T-helper 1 cell treated with Interleukin-12 subunit alpha and Interleukin-12 subunit beta and Interleukin-4 antibody, amounts not matched to agents 30 μg/mL and 1 μg/mL, for 36 hours (primary cell): ENCODE data around the gene RNF112.

Experiments used
- H3K27ac Mint-ChIP-seq: one replicate; pipeline ENCODE4 v1.8.0; 2021; ENCODE audit warnings: mild to moderate bottlenecking, mixed read lengths
- H3K27me3 Mint-ChIP-seq: one replicate; pipeline ENCODE4 v1.8.0; 2021; ENCODE audit warnings: low read depth, mixed read lengths
- H3K36me3 Mint-ChIP-seq: one replicate; pipeline ENCODE4 v1.8.0; 2021; ENCODE audit warnings: low read depth, mixed read lengths
- H3K4me1 Mint-ChIP-seq: one replicate; pipeline ENCODE4 v1.8.0; 2021; ENCODE audit warnings: low read depth, mixed read lengths
- H3K4me3 Mint-ChIP-seq: one replicate; pipeline ENCODE4 v1.8.0; 2021; ENCODE audit warnings: mild to moderate bottlenecking, moderate library complexity, mixed read lengths
- H3K9me3 Mint-ChIP-seq: one replicate; pipeline ENCODE4 v1.8.0; 2021; ENCODE audit warnings: mixed read lengths

Gene RNF112

DNA sequence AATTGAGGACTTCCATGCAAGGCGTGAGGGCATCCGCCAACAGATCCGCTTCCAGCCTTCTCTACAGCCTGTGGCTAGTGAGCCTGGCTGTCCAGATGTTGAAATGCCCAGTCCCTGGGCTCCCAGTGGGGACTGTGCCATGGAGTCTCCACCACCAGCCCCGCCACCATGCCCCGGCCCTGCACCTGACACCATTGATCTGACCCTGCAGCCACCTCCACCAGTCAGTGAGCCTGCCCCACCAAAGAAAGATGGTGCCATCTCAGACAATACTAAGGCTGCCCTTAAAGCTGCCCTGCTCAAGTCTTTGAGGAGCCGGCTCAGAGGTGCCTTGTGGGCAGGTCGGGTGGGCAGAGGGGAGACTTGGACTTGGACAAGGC lies 29.7 kb upstream of the RNF112 start:
- no peak overlapping the region for H3K4me3 Mint-ChIP-seq
- H3K27me3 Mint-ChIP-seq: no peaks in the 10 kb centered on the region
- H3K4me1 Mint-ChIP-seq: peaks cover 14% of the 10 kb centered on the region
- H3K9me3 Mint-ChIP-seq: no peaks in the 10 kb centered on the region
- H3K27ac Mint-ChIP-seq: no peak overlapping the region
- peaks cover 26% of the 10 kb centered on the region for H3K36me3 Mint-ChIP-seq

DNA sequence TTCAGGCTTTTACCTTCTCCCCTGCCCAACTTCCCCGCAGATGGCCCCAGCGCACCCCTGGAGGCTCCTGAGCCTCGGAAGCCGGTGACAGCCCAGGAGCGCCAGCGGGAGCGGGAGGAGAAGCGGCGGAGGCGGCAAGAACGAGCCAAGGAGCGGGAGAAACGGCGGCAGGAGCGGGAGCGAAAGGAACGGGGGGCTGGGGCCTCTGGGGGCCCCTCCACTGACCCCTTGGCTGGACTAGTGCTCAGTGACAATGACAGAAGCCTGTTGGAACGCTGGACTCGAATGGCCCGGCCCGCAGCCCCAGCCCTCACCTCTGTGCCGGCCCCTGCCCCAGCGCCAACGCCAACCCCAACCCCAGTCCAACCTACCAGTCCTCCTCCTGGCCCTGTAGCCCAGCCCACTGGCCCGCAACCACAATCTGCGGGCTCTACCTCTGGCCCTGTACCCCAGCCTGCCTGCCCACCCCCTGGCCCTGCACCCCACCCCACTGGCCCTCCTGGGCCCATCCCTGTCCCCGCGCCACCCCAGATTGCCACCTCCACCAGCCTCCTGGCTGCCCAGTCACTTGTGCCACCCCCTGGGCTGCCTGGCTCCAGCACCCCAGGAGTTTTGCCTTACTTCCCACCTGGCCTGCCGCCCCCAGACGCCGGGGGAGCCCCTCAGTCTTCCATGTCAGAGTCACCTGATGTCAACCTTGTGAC lies 29.1 kb upstream of the RNF112 start:
- Mint-ChIP-seq H3K4me3 (no peak overlapping the region), H3K36me3 (peaks cover 26% of the 10 kb centered on the region), H3K27ac (no peak overlapping the region), H3K4me1 (peaks cover 12% of the 10 kb centered on the region), H3K27me3 (no peaks in the 10 kb centered on the region), H3K9me3 (no peaks in the 10 kb centered on the region)

DNA sequence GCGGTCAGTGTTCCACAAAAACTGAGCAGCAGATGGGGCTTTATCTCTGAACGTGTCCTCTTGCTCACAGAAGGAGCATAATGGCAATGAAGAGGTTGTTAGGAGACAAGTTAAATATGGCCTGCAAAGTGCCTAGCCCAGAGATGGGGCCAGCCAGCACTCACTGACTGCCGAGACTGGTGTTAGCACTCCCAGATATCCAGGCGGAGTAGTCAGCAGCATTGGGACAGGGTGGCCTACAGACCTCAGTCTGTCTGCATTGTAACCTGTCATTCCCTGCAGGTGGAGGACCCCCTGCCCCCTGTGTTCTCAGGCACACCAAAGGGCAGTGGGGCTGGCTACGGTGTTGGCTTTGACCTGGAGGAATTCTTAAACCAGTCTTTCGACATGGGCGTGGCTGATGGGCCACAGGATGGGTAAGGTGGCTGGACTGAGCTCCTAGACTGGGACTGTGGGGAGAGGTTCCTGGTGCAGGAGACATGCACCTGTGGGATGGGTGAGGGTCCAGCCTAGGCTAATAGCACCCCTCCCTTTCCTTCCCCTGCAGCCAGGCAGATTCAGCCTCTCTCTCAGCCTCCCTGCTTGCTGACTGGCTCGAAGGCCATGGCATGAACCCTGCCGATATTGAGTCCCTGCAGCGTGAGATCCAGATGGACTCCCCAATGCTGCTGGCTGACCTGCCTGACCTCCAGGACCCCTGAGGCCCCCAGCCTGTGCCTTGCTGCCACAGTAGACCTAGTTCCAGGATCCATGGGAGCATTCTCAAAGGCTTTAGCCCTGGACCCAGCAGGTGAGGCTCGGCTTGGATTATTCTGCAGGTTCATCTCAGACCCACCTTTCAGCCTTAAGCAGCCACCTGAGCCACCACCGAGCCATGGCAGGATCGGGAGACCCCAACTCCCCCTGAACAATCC lies 28.2 kb upstream of the RNF112 start:
- H3K27me3 Mint-ChIP-seq: peaks cover under 1% of the 10 kb centered on the region
- no peaks in the 10 kb centered on the region for H3K9me3 Mint-ChIP-seq
- peaks cover 26% of the 10 kb centered on the region for H3K36me3 Mint-ChIP-seq
- H3K4me3 Mint-ChIP-seq: no peak overlapping the region
- no peak overlapping the region for H3K27ac Mint-ChIP-seq
- H3K4me1 Mint-ChIP-seq: peaks cover 8% of the 10 kb centered on the region

DNA sequence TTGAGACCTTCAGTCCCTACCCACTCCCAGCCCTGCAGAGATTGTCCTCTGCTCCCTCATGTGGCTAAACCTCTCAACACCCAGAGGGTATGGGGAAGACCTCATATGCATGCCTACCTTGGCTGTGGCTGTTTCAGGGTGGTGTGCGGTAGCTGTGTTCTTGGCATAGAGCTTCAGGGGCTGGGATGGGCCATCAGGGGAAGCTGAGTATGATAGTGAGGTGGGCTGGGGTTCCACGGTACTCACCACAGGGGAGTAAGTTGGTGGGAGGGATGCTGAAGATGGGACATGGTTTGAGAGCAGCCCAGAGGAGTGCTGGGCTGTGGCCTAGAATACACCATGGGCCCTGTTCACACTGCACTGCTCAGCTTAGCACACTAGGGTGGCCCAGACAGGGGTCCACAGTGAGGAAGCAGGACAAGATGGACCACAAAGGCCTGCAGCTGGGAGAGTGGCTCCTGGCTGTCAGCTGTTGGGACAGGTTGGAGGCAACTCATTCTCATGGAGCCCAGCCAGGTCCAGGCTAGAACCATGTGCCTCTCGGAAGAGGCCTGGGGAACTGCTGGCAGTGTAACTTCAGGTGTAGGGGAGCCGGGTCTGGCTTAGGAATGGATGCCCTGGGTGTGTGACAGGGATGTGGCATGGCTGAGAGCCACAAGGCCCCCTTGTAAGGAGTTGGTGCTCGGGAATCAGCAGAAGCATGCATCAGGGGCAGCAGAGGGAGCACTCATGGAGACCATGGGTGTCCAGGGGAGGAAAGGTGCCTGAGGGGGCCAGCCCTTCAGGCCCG lies 27.2 kb upstream of the RNF112 start:
- no peak overlapping the region for H3K4me3 Mint-ChIP-seq

DNA sequence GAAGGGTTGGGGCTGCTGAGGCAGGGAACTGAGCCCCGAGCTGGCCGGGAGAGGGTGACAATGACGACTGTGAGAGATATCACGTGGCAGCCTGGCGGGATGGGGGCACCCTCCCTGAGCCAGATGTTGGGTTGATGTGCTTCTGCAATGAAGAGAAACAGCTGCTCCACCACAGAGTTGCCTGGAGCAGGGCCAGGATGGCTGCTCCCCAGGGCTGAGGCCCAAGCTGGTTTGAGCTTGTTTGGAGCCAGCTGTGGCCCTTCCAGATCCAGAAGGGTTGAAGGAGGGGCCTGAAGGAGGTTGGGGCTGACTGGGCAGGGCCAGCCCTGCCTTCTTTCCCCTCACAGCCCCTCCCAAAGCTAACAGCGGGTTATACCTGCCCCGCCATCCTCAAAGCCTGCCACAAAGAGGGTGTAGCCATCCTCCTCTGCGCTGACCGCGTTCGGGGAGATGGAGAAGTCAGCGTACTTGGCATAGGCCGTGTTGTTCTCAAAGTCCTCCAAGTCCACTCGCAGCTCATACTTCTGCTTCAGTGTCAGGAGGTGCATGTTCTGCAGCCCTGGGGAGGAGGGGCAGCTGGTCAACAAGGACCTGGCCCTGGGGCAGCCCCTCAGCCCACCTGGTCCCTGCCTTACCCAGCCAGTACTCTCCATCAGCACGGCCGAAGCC lies 26.2 kb upstream of the RNF112 start:
- Mint-ChIP-seq H3K4me3 (no peak overlapping the region), H3K4me1 (peaks cover 2% of the 10 kb centered on the region), H3K27ac (no peak overlapping the region), H3K9me3 (no peaks in the 10 kb centered on the region), H3K36me3 (peaks cover 24% of the 10 kb centered on the region), H3K27me3 (peaks cover 21% of the 10 kb centered on the region)

More for the DNA sequence above, 27.2 kb upstream of the RNF112 start:
- no peaks in the 10 kb centered on the region for H3K9me3 Mint-ChIP-seq
- H3K36me3 Mint-ChIP-seq: peaks cover 26% of the 10 kb centered on the region
- peaks cover 11% of the 10 kb centered on the region for H3K27me3 Mint-ChIP-seq
- no peak overlapping the region for H3K27ac Mint-ChIP-seq
- peaks cover 8% of the 10 kb centered on the region for H3K4me1 Mint-ChIP-seq

DNA sequence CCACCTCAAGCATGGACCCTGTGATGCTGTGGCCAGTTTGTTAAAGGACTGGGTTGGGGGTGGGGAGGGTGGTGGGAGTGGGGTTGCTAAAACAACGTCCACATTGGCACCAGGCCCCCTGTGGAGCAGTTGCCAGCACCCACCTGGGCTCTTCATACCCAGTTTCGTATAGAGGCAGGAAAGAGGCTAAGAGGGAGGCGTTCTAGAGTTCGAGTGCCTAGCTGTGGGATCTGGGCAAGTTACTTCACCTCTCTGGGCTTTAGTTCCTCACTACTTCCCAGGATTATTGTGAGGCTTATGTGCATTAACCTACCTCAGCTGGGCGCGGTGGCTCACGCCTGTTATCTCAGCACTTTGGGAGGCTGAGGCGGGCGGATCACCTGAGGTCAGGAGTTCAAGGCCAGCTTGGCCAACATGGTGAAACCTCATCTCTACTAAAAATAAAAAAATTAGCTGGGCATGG lies 25.5 kb upstream of the RNF112 start:
- H3K27me3 Mint-ChIP-seq: peaks cover 27% of the 10 kb centered on the region
- peaks cover 21% of the 10 kb centered on the region for H3K36me3 Mint-ChIP-seq
- H3K4me3 Mint-ChIP-seq: no peak overlapping the region
- no peak overlapping the region for H3K27ac Mint-ChIP-seq
- peaks cover 2% of the 10 kb centered on the region for H3K4me1 Mint-ChIP-seq
- H3K9me3 Mint-ChIP-seq: no peaks in the 10 kb centered on the region

DNA sequence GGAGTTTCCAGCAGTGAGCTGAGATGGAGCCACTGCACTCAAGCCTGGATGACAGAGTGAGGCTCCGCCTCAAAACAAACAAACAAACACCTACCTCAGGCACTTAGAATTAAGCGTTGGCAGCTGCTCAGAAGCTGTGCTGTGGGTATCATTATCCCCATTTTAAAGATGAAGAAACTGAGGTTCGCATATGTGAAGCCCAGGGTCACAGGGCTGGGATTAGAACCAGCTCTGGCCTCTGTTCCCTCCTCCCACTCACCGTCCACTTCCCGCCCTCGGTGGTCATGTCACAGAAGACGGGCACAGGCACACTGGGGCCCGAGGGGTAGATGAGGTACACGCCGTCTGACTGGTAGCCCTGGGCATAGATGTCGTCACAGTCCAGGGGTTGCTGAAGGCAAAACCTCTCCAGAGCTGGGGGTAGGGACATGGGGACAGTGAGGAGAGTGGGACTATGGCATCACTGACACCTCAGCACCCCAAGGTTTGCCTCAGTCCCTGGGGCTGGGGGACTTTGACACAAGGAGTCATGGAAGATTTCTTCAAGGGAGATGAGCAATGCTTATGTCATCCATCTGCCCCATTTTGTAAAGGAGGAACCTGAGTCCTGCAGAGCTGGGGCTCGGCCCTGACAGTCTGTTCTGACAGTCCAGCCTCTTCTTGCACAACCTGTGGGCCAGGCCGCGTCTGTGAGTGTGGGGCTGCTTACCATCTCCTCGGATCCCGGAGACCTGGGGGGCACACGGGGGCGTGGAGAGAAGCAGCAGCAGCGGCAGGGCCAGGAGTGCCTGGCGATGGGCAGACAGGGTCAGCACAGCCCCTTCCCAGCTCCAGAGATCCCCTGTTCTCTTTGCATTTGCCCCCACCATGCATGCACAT lies 24.7 kb upstream of the RNF112 start:
- H3K27ac Mint-ChIP-seq: no peak overlapping the region
- peaks cover 15% of the 10 kb centered on the region for H3K36me3 Mint-ChIP-seq
- H3K4me3 Mint-ChIP-seq: no peak overlapping the region
- H3K9me3 Mint-ChIP-seq: no peaks in the 10 kb centered on the region
- peaks cover 33% of the 10 kb centered on the region for H3K27me3 Mint-ChIP-seq
- H3K4me1 Mint-ChIP-seq: peaks cover 2% of the 10 kb centered on the region

DNA sequence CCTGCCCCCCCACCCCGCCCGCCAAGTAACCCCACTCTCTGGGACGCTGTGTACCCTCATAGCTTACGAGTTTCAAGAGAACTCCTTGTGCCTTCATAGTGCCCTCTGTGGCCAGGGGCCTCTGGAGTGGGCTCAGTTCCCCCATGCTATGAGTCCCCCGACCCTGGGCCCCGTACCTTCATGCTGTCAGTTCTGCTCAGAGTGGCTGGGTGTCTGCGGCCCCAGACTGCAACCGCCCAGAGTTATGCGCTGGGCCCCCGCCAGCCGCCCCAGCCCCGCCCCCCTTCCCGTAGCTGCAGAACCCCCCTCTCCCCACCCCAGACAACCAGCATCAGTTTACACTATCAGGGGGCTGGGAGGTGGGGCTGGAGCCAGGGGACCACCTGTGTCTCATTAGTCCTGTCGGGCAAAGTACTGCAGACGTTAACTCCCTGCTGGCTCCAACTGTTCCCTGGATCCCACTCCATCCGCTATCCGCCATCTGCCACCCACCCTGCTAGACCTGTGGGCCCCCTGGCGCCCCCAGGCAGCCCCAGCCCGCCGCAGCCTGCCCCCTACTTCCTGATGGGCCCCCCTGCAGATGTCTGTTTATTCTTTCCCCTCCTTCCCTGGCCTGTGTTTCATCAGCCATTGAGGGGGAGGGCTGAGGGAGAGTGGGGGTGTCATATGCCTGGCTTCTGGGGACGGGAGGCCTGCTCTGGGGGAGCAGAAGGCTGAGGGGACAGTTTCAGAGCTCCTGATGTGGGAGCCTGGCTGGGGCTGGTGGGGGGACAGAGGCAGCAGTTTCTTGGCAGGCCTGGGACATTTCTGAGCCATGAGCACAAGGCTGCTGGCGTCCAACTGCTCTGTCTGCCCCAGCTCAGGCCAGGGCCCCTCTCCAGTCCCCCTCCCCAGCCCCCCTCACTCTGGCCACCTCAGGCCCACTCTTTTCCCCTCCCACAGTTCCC lies 23.8 kb upstream of the RNF112 start, which contains the start of gene MFAP4:
Gene MFAP4, minus strand, starts transcription at position 217 of the 947 bp plus-strand sequence. Its CDS starts 35 bp downstream, at position 182.
- peaks cover 2% of the 10 kb centered on the region for H3K4me1 Mint-ChIP-seq
- H3K27ac Mint-ChIP-seq: no peak within 1 kb of the TSS
- peaks cover 35% of the 10 kb centered on the region for H3K27me3 Mint-ChIP-seq
- H3K4me3 Mint-ChIP-seq: no peak within 1 kb of the TSS
- H3K36me3 Mint-ChIP-seq: peaks cover 13% of the 10 kb centered on the region
- H3K9me3 Mint-ChIP-seq: no peaks in the 10 kb centered on the region

DNA sequence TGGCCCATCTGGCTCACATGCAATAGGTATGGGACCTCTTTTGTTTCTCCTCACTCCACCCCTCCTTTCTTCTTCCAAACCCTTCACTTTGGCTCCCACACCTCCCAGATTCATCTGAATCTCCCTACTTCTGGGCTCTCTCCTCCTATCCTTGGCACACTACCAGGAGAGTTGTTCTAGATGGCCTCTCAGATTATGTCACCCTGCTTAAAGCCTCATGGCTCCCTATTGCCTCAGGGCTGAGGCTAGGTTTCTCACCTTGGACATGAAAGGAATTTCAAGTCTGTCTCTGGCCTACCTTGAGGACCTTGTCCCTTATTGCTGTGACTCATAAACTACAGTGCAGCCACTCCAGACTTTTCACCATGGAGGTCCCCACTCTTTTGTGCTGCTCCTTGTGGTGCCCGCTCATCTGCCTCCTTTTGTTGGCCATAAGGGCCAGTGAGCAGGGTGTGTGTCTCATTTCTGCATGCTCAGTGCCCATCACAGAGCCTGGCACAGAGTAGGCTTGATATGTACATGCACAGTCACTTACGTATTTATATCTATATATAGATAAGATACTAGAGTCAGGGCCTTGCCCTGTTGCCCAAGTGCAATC lies 23.0 kb upstream of the RNF112 start:
- no peaks in the 10 kb centered on the region for H3K9me3 Mint-ChIP-seq
- H3K27ac Mint-ChIP-seq: no peak overlapping the region
- peaks cover 2% of the 10 kb centered on the region for H3K4me1 Mint-ChIP-seq
- H3K27me3 Mint-ChIP-seq: peaks cover 41% of the 10 kb centered on the region
- no peak overlapping the region for H3K4me3 Mint-ChIP-seq
- H3K36me3 Mint-ChIP-seq: peaks cover 10% of the 10 kb centered on the region

DNA sequence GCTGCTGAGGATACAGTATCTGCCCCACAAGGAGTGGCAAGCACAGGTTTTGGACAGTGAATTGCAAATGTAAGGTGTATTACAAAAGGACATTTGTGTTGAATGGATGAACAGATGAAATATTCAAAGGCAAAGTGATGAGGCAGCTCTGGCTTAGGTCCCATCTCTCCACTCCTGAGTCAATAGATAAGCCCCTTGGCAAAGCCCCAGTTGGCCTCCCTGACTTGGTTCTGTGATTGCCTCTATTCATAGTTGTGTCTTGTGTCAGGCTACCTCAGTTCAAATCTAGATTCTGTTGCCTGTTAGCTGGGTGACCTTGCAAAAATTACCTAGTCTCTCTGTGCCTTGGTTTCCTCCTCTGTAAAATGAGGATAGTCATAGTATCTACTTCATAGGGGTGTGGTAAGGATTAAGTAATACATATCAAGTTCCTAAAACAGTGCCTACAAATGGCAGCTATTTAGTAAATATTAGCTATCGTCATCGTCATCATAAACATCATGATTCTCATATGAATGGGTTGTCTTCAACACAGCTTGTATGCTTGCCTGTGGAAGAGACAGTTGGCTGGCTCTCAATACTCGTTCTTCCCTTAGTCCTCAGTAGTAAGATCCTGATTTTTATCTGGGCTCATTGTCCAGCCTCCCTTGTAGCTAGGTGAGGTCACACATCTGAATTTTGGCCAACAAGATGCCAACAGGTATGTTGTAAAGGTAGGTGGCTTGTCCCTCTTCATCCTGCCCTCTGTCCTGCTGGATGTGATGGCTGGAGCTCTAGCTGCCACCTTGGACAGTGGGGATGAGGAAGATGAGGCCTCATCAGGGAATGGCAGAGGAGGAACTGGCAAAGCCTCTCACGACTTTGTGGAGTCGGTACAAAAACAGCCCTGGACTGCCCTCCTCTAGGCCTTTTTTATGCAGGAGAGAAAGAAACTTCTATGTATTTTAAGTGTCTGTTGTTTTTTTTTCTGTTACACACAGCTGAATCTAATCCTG lies 21.9 kb upstream of the RNF112 start:
- peaks cover 51% of the 10 kb centered on the region for H3K27me3 Mint-ChIP-seq
- peaks cover 5% of the 10 kb centered on the region for H3K36me3 Mint-ChIP-seq
- H3K9me3 Mint-ChIP-seq: no peaks in the 10 kb centered on the region
- peaks cover 1% of the 10 kb centered on the region for H3K4me1 Mint-ChIP-seq
- H3K27ac Mint-ChIP-seq: no peak overlapping the region
- H3K4me3 Mint-ChIP-seq: no peak overlapping the region

DNA sequence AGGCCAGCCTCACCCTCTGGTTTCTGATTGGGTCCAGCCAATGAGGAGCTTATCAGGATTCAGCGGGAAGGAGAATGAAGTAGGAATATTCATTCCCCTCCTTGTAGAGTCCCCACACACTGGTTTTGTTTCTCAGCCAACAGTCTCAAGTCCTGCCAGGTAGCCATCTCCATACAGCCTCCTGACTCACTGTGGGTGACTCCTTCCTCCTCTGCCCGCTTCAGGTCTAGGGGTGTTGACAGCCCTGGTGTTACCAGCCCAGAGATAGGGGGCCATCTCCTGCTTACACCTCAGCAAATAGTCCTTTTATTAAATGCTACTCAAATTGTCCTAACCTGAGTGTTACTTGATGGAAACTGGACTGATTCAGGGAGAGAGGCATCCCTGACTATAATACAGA lies 20.1 kb upstream of the RNF112 start:
- Mint-ChIP-seq H3K4me3 (no peak overlapping the region), H3K4me1 (no peaks in the 10 kb centered on the region), H3K27me3 (peaks cover 63% of the 10 kb centered on the region), H3K27ac (no peak overlapping the region), H3K9me3 (no peaks in the 10 kb centered on the region), H3K36me3 (no peaks in the 10 kb centered on the region)
